SK-N-SH treated with all-trans-retinoic acid at 6 μM for 48 hours (cell line): Measurements from ENCODE around the gene PALMD.

Experiments
- ATAC-seq: fragments of 200-7000 bp; cut with Tn5 transposase; 3 replicates; pipeline ENCODE4 v1.9.1; 2020; ENCODE audit warnings: mild to moderate bottlenecking, moderate library complexity
- ARNTL ChIP-seq: fragments of 450-650 bp; formaldehyde crosslinking; IDR thresholded peaks from 2 replicates; pipeline ENCODE4 v1.5.0; 2020; ENCODE audit warnings: low read depth, mild to moderate bottlenecking, moderate library complexity, borderline replicate concordance
- BACH2 ChIP-seq: fragments of 250-450 bp; sonication (Bioruptor Pico); IDR thresholded peaks from 2 replicates; pipeline ENCODE4 v1.9.0; 2021; ENCODE audit warnings: mild to moderate bottlenecking, borderline replicate concordance
- CREB5 ChIP-seq: fragments of 250-450 bp; sonication (Bioruptor Pico); IDR thresholded peaks from 2 replicates; pipeline ENCODE4 v1.5.1; 2020; ENCODE audit warnings: low read depth, mild to moderate bottlenecking, moderate library complexity
- CSDC2 ChIP-seq: fragments of 250-450 bp; sonication (Bioruptor Pico); IDR thresholded peaks from 2 replicates; pipeline ENCODE4 v1.5.0; 2020; ENCODE audit warnings: mild to moderate bottlenecking, moderate library complexity
- CSRNP3 ChIP-seq: fragments of 250-450 bp; sonication (Bioruptor Pico); IDR thresholded peaks from 2 replicates; pipeline ENCODE4 v1.5.1; 2021; ENCODE audit warnings: mild to moderate bottlenecking, moderate library complexity
- ESRRG ChIP-seq: fragments of 250-450 bp; sonication (Bioruptor Pico); IDR thresholded peaks from 2 replicates; pipeline ENCODE4 v1.6.1; 2021; ENCODE audit warnings: mild to moderate bottlenecking
- GLIS3 ChIP-seq: fragments of 250-450 bp; sonication (Bioruptor Pico); IDR thresholded peaks from 2 replicates; pipeline ENCODE4 v1.5.0; 2020; ENCODE audit warnings: mild to moderate bottlenecking, moderate library complexity
- ISL1 ChIP-seq: fragments of 250-450 bp; sonication (Bioruptor Pico); IDR thresholded peaks from 2 replicates; pipeline ENCODE4 v2.1.2; 2022; ENCODE audit warnings: mild to moderate bottlenecking, moderate library complexity
- OSR1 ChIP-seq: fragments of 250-450 bp; sonication (Bioruptor Pico); IDR thresholded peaks from 2 replicates; pipeline ENCODE4 v1.8.0; 2022; ENCODE audit warnings: moderate library complexity, mild to moderate bottlenecking, inconsistent platforms
- PATZ1 ChIP-seq: fragments of 250-450 bp; sonication (Bioruptor Pico); IDR thresholded peaks from 2 replicates; pipeline ENCODE4 v1.8.0; 2020; ENCODE audit warnings: mild to moderate bottlenecking, moderate library complexity, borderline replicate concordance
- POU6F1 ChIP-seq: fragments of 250-450 bp; sonication (Bioruptor Pico); IDR thresholded peaks from 2 replicates; pipeline ENCODE4 v1.8.0; 2021; ENCODE audit warnings: low read depth, mild to moderate bottlenecking, moderate library complexity, borderline replicate concordance
- RARB ChIP-seq: fragments of 250-450 bp; sonication (Bioruptor Pico); IDR thresholded peaks from 2 replicates; pipeline ENCODE4 v1.8.0; 2021; ENCODE audit warnings: mild to moderate bottlenecking, moderate library complexity
- TCF4 ChIP-seq: fragments of 250-450 bp; sonication (Bioruptor Pico); IDR thresholded peaks from 2 replicates; pipeline ENCODE4 v1.8.0; 2021; ENCODE audit warnings: mild to moderate bottlenecking, moderate library complexity, borderline replicate concordance
- TOX ChIP-seq: fragments of 250-450 bp; sonication (Bioruptor Pico); IDR thresholded peaks from 2 replicates; pipeline ENCODE4 v1.8.0; 2021; ENCODE audit warnings: mild to moderate bottlenecking, moderate library complexity, borderline replicate concordance
- TSHZ2 ChIP-seq: fragments of 250-450 bp; sonication (Bioruptor Pico); IDR thresholded peaks from 2 replicates; pipeline ENCODE4 v1.5.0; 2020; ENCODE audit warnings: mild to moderate bottlenecking, moderate library complexity
- ZC3H10 ChIP-seq: fragments of 250-450 bp; sonication (Bioruptor Pico); IDR thresholded peaks from 2 replicates; pipeline ENCODE4 v1.5.1; 2021; ENCODE audit warnings: mild to moderate bottlenecking, moderate library complexity
- ZFP3 ChIP-seq: fragments of 250-450 bp; sonication (Bioruptor Pico); IDR thresholded peaks from 2 replicates; pipeline ENCODE4 v1.5.0; 2020; ENCODE audit warnings: mild to moderate bottlenecking, moderate library complexity
- ZFP30 ChIP-seq: fragments of 450-650 bp; formaldehyde crosslinking; IDR thresholded peaks from 2 replicates; pipeline ENCODE4 v1.5.0; 2022; ENCODE audit warnings: mild to moderate bottlenecking, moderate library complexity
- ZNF565 ChIP-seq: fragments of 450-650 bp; formaldehyde crosslinking; conservative IDR thresholded peaks from 2 replicates; pipeline ENCODE4 v1.5.0; 2020; ENCODE audit warnings: low read depth, mild to moderate bottlenecking, moderate library complexity
- ZNF70 ChIP-seq: fragments of 450-650 bp; formaldehyde crosslinking; IDR thresholded peaks from 2 replicates; pipeline ENCODE4 v1.5.0; 2020; ENCODE audit warnings: mild to moderate bottlenecking, moderate library complexity
- ZNF8 ChIP-seq: fragments of 450-650 bp; formaldehyde crosslinking; IDR thresholded peaks from 2 replicates; pipeline ENCODE4 v1.5.0; 2020; ENCODE audit warnings: mild to moderate bottlenecking, moderate library complexity

Gene PALMD

GRCh38 chr1:99621340-99621901 is 24.5 kb upstream of the PALMD start:
- no peak for ATAC-seq
- TF ChIP-seq ZFP30, result no peak
- no peak for TF ChIP-seq ZC3H10 (CRISPR knock-in tag)
- TF ChIP-seq GLIS3, result no peak
- no peak for TF ChIP-seq ESRRG (CRISPR knock-in tag)
- TF ChIP-seq TCF4 (CRISPR knock-in tag), result no peak

- TF ChIP-seq PATZ1 (no peak), ZFP3 (no peak), ZNF8 (no peak), ZC3H10 (CRISPR knock-in tag) (no peak), TCF4 (CRISPR knock-in tag) (no peak), OSR1 (CRISPR knock-in tag) (no peak), ZFP30 (no peak), ARNTL (no peak), CREB5 (CRISPR knock-in tag) (no peak), CSDC2 (no peak), RARB (CRISPR knock-in tag) (no peak), TOX (no peak), ZNF565 (no peak), TSHZ2 (no peak), ISL1 (CRISPR knock-in tag) (no peak), GLIS3 (no peak), ZNF70 (CRISPR knock-in tag) (no peak), BACH2 (CRISPR knock-in tag) (no peak), POU6F1 (CRISPR knock-in tag) (no peak), CSRNP3 (CRISPR knock-in tag) (no peak)
- no peak for ATAC-seq
Observed at GRCh38 chr1:99622702-99623347, 23.1 kb upstream of the PALMD start.

GRCh38 chr1:99623554-99623953 is 22.4 kb upstream of the PALMD start:
- no peak for TF ChIP-seq CSRNP3 (CRISPR knock-in tag)
- TF ChIP-seq TOX, result no peak
- no peak for ATAC-seq
